GM20000 (cell line): ENCODE measurements around the gene JAKMIP2.

Experiments used
- DNase-seq: peaks from one replicate; pipeline ENCODE4 v3.0.0; 2012; ENCODE audit warnings: low spot score
- TF ChIP-seq, protein P1 (sequence below): IDR thresholded peaks from 2 replicates; pipeline ENCODE4 v1.5.1; 2012; ENCODE audit warnings: mild to moderate bottlenecking, control low read depth; ENCODE audit errors: extremely low read depth, missing control alignments

The JAKMIP2 gene

DNA sequence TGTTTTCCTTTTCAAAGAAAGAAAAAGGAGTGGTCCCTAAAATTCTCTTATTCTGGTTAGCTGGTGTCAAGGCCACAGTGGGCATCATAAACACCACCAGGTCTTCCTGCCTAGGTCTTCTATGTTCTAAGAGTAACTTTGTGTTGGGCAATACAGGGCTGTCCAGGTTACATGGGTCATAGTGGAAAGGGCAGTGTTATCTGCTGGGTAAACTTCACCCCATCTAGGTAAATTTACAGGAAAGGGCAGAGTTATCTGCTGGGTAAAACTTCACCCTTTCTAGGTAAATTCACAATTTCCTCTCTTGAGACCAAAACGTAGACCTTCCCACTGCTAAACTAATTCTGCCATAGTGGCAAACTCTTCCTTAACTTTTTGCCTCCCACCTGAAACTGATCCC, 18.9 kb upstream of the JAKMIP2 start:
- TF ChIP-seq, protein P1, sequence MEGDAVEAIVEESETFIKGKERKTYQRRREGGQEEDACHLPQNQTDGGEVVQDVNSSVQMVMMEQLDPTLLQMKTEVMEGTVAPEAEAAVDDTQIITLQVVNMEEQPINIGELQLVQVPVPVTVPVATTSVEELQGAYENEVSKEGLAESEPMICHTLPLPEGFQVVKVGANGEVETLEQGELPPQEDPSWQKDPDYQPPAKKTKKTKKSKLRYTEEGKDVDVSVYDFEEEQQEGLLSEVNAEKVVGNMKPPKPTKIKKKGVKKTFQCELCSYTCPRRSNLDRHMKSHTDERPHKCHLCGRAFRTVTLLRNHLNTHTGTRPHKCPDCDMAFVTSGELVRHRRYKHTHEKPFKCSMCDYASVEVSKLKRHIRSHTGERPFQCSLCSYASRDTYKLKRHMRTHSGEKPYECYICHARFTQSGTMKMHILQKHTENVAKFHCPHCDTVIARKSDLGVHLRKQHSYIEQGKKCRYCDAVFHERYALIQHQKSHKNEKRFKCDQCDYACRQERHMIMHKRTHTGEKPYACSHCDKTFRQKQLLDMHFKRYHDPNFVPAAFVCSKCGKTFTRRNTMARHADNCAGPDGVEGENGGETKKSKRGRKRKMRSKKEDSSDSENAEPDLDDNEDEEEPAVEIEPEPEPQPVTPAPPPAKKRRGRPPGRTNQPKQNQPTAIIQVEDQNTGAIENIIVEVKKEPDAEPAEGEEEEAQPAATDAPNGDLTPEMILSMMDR: no peak
- no peak for DNase-seq

DNA sequence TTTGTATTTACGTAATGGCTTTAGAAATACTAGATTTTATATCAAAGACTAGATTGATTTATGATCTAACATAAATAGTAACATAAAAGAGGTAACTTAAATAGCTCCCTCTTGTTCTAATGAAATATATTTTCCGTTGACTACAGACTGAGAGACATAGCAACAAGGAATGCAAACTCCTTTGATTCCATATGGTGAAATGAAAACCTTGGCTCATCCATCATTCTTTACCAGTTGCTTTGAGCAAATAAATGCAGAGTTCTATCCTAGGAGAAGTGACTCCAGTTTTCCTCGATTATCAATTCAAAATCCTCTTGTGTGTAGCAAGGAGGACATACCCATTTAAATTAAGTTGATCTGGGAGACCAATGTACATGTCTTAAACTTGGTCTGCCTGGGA, 18.0 kb upstream of the JAKMIP2 start:
- TF ChIP-seq, protein P1: no peak
- no peak for DNase-seq

DNA sequence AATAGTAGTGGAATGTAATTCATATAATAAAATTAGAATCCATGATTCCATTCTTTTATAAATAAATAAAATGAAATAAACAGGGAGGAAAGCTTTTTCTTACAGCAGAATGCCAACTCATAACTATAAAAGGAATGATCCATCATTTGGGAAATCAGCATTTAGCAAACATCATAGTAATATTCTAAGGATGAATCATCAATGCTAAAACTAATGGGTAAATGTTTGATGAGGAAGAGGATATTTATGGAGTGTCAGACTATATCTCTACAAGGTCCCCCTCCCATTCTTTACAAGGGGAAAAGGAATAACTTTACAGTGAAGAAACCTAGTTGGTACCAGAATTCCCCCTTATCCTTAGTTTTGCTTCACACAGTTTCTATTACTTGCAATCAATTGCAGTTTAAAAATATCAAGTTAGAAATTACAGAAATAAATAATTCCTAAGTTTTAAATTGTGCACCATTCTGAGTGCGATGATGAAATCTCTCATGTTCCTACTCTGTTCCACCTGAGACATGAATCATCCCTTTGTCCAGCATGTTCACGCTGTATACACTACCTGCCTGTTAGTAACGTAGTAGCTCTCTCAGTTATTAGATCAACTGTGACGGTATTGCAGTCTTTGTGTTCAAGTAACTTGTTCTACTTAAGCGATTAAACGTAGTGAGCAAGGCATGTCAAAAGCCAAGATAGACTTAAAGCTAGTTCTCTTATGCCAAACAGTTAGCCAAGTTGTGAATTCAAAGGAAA, 14.2 kb upstream of the JAKMIP2 start:
- TF ChIP-seq, protein P1: no peak
- no peak for DNase-seq

DNA sequence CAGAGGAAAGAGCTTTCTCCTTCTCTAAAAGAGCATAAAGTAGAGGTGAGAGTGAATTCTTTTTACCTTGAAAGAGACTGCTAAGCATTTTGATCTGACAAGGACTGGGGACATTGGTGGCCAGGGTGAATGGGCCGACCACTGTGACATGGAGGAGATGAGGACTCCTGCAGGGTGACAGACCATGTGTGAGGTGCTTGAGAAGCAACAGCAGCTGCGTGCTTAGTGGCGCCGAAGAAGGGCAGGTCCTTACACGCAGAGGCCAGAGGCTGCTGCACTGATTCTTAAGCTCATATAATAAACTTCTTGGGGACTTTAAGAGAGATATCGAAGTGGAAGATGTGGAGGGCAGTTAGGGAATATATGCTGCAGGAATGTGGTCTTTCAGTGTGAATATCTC, 8.7 kb upstream of the JAKMIP2 start:
- TF ChIP-seq, protein P1: no peak

DNA sequence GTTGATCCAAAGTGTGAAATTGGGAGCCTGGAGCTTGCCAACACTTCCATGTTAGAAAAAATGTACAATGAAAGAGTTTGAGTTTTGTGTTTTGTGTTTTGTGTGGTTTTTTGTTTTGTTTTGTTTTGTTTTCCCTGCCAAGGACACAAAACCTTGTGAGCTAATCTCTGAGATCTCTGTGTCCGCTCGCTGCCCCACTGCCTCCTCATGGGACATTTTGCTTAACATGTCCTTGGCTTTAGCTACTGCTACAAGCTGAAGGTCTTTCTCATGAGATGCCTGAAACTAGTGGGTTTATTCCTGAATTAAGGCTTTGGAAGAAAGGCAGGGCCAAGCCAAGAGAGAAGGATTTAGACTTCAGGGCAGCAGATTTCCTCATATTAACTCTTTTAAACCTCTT, 7.3 kb upstream of the JAKMIP2 start:
- TF ChIP-seq, protein P1: no peak
- no peak for DNase-seq

More for the DNA sequence above, 8.7 kb upstream of the JAKMIP2 start:
- DNase-seq: no peak

DNA sequence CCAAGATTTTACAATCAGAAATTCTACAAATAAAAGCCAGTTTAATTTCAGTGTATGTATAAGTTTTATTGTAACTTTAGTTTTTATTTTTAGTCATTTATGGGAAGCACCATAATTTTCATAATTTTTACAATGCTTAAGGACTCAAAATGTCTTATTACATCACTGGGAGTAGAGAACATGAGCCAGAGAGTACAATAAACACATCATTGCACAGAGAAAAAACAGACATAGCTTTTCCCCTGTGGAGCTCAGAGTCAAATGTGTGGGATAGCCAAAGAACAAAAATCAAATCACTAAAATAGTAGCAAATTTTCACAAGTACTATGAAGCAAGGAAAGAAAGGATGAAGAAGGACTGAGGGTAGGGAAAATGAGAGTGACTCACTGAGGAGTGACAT, 5.5 kb upstream of the JAKMIP2 start:
- TF ChIP-seq, protein P1: no peak
- DNase-seq: no peak

DNA sequence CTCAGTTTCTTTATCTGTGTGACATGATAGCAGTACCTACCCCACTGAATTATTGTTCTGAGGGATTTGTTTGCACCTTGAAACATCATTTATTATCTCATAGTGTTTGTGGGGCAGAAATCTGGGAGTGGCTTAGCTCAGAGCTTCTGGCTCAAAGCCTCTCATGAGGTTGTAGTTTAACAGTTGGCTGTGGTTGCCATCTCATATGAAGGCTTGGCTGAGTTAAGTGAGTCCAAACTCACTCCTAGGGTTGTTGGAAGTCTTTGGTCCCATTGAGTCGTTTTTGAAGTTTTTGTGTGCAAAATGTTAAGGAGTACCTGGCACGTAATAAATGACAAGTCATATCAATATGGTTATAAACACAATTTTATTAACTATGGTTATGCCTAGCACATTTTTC, 3.6 kb upstream of the JAKMIP2 start:
- TF ChIP-seq, protein P1: no peak
- DNase-seq: no peak
